Suprapubic skin (tissue), 4 donors: ENCODE measurements around the gene RNASE9.

ENCODE experiments used
- POLR2A ChIP-seq, 2 donors: fragments of 450-650 bp; IDR thresholded peaks; one replicate each; pipeline ENCODE4 v1.6.1; 2017; ENCODE audit warnings: antibody characterized with exemption in 2 of 2, mild to moderate bottlenecking in 2 of 2, moderate library complexity in 2 of 2
- POLR2AphosphoS5 ChIP-seq, 3 donors: sonication (generic); formaldehyde crosslinking; IDR thresholded peaks; one replicate each; pipeline ENCODE4 v1.6.1; 2017; ENCODE audit warnings: antibody characterized with exemption in 3 of 3
- TF ChIP-seq, protein P1 (sequence below), 2 donors: fragments of 200-600 bp in 1 of 2; fragments of 450-650 bp in 1 of 2; sonication (generic) in 1 of 2; IDR thresholded peaks; one replicate each; pipeline ENCODE4 v1.5.1; 2016 to 2019; ENCODE audit warnings: antibody characterized with exemption in 2 of 2, mild to moderate bottlenecking in 1 of 2, moderate library complexity in 1 of 2

- TF ChIP-seq, protein P1, sequence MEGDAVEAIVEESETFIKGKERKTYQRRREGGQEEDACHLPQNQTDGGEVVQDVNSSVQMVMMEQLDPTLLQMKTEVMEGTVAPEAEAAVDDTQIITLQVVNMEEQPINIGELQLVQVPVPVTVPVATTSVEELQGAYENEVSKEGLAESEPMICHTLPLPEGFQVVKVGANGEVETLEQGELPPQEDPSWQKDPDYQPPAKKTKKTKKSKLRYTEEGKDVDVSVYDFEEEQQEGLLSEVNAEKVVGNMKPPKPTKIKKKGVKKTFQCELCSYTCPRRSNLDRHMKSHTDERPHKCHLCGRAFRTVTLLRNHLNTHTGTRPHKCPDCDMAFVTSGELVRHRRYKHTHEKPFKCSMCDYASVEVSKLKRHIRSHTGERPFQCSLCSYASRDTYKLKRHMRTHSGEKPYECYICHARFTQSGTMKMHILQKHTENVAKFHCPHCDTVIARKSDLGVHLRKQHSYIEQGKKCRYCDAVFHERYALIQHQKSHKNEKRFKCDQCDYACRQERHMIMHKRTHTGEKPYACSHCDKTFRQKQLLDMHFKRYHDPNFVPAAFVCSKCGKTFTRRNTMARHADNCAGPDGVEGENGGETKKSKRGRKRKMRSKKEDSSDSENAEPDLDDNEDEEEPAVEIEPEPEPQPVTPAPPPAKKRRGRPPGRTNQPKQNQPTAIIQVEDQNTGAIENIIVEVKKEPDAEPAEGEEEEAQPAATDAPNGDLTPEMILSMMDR (IDR thresholded peaks at IDR 0.05): no peak
- TF ChIP-seq POLR2AphosphoS5 (IDR thresholded peaks at IDR 0.05) (no peak), POLR2A (IDR thresholded peaks at IDR 0.05) (no peak)
Measured at GRCh38 chr14:20556500-20557211, 4.2 kb downstream of the RNASE9 start.
